HG03039 (cell line): Measurements from ENCODE around the gene IPO9.
"Not testable (repeated sequence)": the region's sequence is repeated elsewhere in the genome, so short reads cannot be mapped to it uniquely, and the experiment has no call there.

Source experiments
- ATAC-seq: cut with Tn5 transposase; IDR thresholded peaks from one replicate; pipeline ENCODE4 v1.9.1; 2021; ENCODE audit warnings: mild to moderate bottlenecking, moderate library complexity; ENCODE audit not compliant: unreplicated experiment

Gene IPO9

GRCh38 chr1:201900476-201900875 lies 71.5 kb downstream of the IPO9 start:
- no peak for ATAC-seq

GRCh38 chr1:201901036-201901435 lies 72.1 kb downstream of the IPO9 start:
- not testable (repeated sequence) for ATAC-seq

GRCh38 chr1:201902198-201902597 lies 73.2 kb downstream of the IPO9 start:
- no peak for ATAC-seq

DNA sequence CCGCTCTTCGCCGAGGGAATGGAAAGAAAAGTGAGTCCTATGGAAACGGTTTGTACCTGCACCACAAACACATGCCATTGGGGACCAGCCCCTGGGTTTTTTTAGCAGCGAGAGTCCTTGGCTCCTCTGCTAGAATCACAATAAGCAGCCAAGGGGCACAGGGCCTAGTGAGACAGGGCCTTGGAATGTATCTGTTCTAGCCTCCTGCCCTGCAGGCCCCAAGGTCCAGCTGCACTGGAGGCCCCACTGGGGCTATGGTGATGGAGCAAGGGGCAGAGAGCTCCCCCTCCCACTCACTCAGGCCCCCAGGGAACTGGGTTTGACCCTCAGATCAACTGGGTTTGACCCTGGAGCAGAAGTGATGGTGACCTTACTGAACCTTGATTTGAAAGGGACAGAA lies 74.2 kb downstream of the IPO9 start:
- ATAC-seq, result no peak

DNA sequence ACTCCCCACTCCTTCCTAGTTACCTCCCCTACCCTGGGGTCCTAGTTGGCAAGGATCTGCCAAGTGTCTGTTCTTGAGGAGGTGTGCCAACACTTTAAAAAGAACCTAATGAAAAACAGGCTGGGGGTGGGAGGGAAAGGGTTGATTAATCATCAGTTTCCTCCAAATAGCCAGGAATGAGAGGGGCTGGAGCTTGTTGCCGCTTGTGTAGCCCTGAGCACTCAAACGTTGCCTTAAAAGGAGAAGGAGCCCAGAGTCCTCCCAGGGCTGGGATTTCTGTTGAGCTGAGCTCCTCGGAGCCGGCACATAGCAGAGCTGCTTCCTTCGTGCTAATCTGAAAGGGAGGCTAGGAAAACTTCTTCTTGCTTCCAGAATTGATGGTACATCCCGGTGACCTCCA lies 75.6 kb downstream of the IPO9 start:
- no peak for ATAC-seq

GRCh38 chr1:201905234-201905890 lies 76.4 kb downstream of the IPO9 start:
- no peak for ATAC-seq

- no peak for ATAC-seq
Measured at GRCh38 chr1:201906336-201906735, 77.4 kb downstream of the IPO9 start.

- no peak for ATAC-seq
Measured at GRCh38 chr1:201907621-201908020, 78.7 kb downstream of the IPO9 start.

GRCh38 chr1:201911826-201912571 lies 83.0 kb downstream of the IPO9 start:
- no peak for ATAC-seq

DNA sequence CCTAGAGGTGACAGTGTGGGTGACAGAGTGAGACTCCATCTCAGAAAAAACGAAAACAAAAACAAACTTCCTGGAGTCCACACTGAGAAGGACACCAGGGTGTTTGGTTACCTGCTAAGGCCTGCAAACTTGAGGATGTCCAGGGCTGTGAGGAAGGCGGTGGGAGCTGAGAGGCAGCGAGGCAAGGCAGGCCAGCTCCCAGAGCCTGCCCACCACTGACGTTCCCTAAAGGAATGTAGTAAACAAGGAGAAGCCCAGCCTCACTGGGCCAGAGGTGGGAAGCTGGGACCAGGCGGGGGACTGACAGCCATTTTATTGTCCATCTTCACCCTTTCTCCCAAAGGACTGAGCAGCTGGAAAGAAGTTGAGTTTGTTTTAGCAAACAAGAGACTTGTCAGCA lies 83.9 kb downstream of the IPO9 start:
- ATAC-seq, result no peak

- no peak for ATAC-seq
Measured at GRCh38 chr1:201914456-201915235, 85.7 kb downstream of the IPO9 start.

- ATAC-seq, result no peak
Measured at GRCh38 chr1:201916649-201917249, 87.8 kb downstream of the IPO9 start.

DNA sequence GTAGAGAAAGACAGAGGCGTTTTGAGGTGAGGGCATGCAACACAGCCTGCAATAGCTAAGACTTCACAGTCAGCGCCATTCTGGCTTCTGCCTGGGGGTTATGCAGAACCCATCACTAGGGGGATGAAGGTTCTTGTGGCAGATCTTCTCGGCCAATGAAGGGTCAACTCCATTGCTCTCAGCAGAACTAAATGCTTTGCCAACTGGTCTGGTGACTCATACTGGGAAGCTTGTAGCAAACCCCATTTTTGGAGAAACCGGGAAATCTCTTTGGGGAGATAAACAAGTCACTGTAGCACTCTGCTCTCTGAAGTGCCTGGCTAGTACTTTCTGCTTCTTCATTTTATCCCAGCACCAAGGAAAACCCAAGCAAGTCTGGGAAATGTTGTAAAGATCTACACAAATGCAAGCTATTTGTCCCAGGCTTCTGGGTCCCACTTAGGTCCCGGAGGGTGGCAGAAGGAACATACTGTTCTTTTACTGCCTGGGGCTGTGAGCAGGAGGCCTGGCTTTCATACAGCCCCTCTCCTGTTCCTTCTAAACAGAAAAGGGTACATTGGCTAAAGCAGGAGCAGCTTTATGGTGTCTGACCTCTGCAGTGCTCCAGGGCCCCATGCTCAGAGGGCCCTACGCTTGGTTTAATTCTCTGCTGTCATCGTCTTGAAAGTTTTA lies 88.5 kb downstream of the IPO9 start:
- ATAC-seq, result no peak

GRCh38 chr1:201918343-201918742 lies 89.4 kb downstream of the IPO9 start:
- no peak for ATAC-seq

- ATAC-seq, result no peak
Measured at GRCh38 chr1:201921952-201922558, 93.1 kb downstream of the IPO9 start.

DNA sequence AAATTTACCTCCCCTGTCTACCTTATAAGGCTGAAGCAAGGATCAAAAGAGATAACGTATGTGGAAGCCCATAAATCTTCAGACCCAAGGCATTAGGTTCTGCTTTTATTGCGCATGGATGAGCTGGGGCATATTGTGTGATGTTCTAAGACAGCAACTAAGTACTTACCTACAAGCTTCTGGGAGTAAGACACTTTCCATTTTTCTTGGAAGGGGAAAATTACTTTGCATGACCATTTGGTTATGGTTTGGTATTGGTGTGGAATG lies 96.3 kb downstream of the IPO9 start:
- ATAC-seq, result no peak

DNA sequence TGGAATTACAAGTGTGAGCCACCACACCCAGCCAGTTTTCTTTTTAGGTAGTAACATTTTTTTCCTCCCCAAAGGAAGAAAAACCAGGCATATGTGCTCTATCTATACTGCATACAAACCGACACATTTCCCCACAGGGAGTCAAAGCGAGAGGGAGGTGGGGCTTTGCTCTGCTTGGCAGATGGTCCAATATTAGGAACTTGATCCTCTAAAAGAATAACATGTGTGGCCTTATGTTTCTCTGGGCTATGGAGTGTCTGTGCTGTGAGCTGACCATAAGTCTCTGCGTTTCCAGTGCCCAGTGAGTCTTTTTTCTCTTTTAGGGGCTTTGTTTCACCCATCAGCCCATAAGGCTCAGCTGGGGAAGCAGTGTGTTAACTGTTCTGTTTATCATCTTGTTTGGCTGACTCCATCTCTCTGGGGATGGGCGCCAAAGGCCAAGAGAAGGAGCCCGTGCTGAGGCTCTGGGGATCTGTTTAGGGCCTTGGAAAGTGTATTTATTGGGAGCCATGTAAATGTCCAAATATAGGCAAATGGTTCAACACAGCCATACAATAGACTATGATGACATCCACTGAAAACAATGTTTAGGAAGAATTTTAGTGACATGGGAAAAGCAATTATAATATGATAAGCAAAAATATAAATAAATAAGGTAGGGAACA lies 97.2 kb downstream of the IPO9 start:
- ATAC-seq, result no peak

DNA sequence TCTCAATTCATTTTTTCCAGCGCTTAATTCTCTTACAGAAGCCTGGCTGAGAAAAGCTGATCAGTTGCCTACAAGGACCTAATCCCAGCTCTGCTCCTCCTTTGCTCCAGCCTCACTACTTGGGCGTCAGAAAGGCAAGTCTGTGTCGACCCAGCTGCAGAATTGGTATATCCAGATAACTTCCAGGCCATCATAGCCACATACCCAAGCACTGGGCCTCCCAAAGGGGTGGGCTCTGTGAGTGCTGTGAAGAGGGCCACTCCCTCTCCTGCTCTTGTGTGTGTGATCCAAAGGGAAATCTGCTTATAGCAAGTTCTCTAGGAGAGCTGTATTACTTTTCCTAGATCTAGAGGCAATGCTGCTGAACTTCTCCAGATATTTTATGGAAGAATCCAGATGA lies 99.3 kb downstream of the IPO9 start:
- no peak for ATAC-seq

DNA sequence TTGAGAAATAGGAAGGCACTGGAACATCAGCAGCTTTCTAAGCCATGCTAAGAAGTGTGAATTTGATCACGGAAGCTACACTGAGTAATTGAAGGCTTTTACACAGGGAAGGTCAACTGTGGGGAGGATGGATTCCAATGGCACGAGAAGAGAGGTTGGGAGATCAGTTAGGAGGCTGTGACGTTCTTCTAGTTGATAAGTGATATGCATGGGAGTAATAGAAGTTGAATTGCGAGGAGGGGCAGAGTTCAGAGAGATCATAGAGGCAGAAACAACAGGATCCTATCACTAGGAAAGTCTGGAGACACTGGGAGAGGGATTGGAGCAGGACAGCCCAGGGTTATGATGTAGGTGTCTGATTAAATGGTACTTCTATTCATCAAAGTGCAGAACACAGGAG lies 101.2 kb downstream of the IPO9 start:
- no peak for ATAC-seq

GRCh38 chr1:201930803-201931202 lies 101.8 kb downstream of the IPO9 start:
- ATAC-seq, result no peak
